B cell (primary cell): Measurements from ENCODE around the gene AURKAIP1. TPM values are rescaled to one million over a fixed set of nuclear protein-coding genes. Genes with fewer than 3 reads are reported as not detected.

Experiments used
- ATAC-seq: fragments of 200-7000 bp; cut with Tn5 transposase; one replicate; pipeline ENCODE4 v1.10.0; 2021; ENCODE audit warnings: low read depth, mild to moderate bottlenecking, moderate number of reproducible peaks, moderate library complexity
- CTCF ChIA-PET: fragments of 350-600 bp; sonication (Branson Sonifier 250); formaldehyde crosslinking; loops from one replicate; lab custom pipeline; 2021; ENCODE audit warnings: antibody characterized with exemption, inconsistent platforms; lab: Charles Lee
- POLR2A ChIA-PET: fragments of 350-600 bp; sonication (Branson Sonifier 250); formaldehyde crosslinking; loops from one replicate; lab custom pipeline; 2021; ENCODE audit warnings: antibody characterized with exemption; lab: Charles Lee
- DNase-seq: peaks from one replicate; pipeline ENCODE4 v3.0.0; 2013
- H2AFZ ChIP-seq: 2 replicates; pipeline ENCODE4 v1.6.1; 2012; ENCODE audit warnings: mild to moderate bottlenecking, low read depth, low read length; ENCODE audit not compliant: insufficient read depth, poor library complexity, severe bottlenecking
- H3K27ac ChIP-seq, 2 donors: 1 replicate in 1 of 2; 2 replicates in 1 of 2; pipeline ENCODE4 v1.5.1; 2012 to 2013; ENCODE audit warnings: low read length in 2 of 2, mild to moderate bottlenecking in 2 of 2, moderate library complexity in 1 of 2
- H3K27me3 ChIP-seq, 4 experiments: fragments of 200-600 bp in 1 of 4; sonication (generic) in 1 of 4; replicated peaks in 1 of 4; 1 replicate in 2 of 4; 2 replicates in 2 of 4; pipeline versions ENCODE4 v1.6.1 to v1.7.0; 2013 to 2016; ENCODE audit warnings: low read length in 3 of 4, mild to moderate bottlenecking in 2 of 4, mixed read lengths in 1 of 4, moderate library complexity in 1 of 4; ENCODE audit not compliant: insufficient read depth in 4 of 4, control insufficient read depth in 3 of 4; ENCODE audit errors: control extremely low read depth in 1 of 4
- H3K36me3 ChIP-seq, 2 experiments: replicated peaks in 1 of 2; 1 replicate in 1 of 2; 2 replicates in 1 of 2; pipeline versions ENCODE4 v1.6.1 to v1.7.1; 2013; ENCODE audit warnings: low read length in 1 of 2; ENCODE audit not compliant: insufficient read depth in 2 of 2, control insufficient read depth in 1 of 2; ENCODE audit errors: control extremely low read depth in 1 of 2, extremely low read depth in 1 of 2
- H3K4me1 ChIP-seq, 2 donors: fragments of 200-600 bp in 1 of 2; sonication (generic) in 1 of 2; 1 replicate in 1 of 2; 2 replicates in 1 of 2; pipeline versions ENCODE4 v1.5.1 to v1.6.1; 2013 to 2017; ENCODE audit warnings: low read length in 2 of 2; ENCODE audit not compliant: control insufficient read depth in 2 of 2, insufficient read depth in 2 of 2
- H3K4me2 ChIP-seq: replicated peaks from 2 replicates; pipeline ENCODE3; 2012; ENCODE audit warnings: mild to moderate bottlenecking, low read depth, low read length; ENCODE audit not compliant: poor library complexity, severe bottlenecking
- H3K4me3 ChIP-seq, 5 experiments: fragments of 200-600 bp in 1 of 5; sonication (generic) in 1 of 5; 1 replicate in 3 of 5; 2 replicates in 2 of 5; pipeline versions ENCODE4 v1.5.1 to v1.7.0; 2011 to 2016; ENCODE audit warnings: low read length in 4 of 5, mild to moderate bottlenecking in 4 of 5, low read depth in 2 of 5, control low read depth in 1 of 5, moderate library complexity in 1 of 5; ENCODE audit not compliant: insufficient read depth in 1 of 5; ENCODE audit errors: control extremely low read depth in 1 of 5, extremely low read depth in 1 of 5
- H3K79me2 ChIP-seq: fragments of 200-600 bp; sonication (generic); one replicate; pipeline ENCODE4 v1.6.0; 2016; ENCODE audit warnings: low read length; ENCODE audit not compliant: control insufficient read depth, insufficient read depth
- H3K9ac ChIP-seq: fragments of 200-600 bp; sonication (generic); 2 replicates; pipeline ENCODE4 v1.6.1; 2017; ENCODE audit warnings: mild to moderate bottlenecking, low read length, moderate library complexity
- H3K9me3 ChIP-seq, 3 donors: one replicate each; pipeline versions ENCODE4 v1.6.1 to v1.7.1; 2013; ENCODE audit warnings: low read length in 2 of 3; ENCODE audit not compliant: control insufficient read depth in 2 of 3, insufficient read depth in 1 of 3; ENCODE audit errors: control extremely low read depth in 1 of 3
- H4K20me1 ChIP-seq: 2 replicates; pipeline ENCODE4 v1.6.0; 2012; ENCODE audit warnings: mild to moderate bottlenecking, low read length; ENCODE audit not compliant: insufficient read depth, control insufficient read depth, poor library complexity, severe bottlenecking
- H3K27ac Mint-ChIP-seq: one replicate; pipeline ENCODE4 v1.8.0; 2021; ENCODE audit warnings: mixed read lengths
- H3K27me3 Mint-ChIP-seq: one replicate; pipeline ENCODE4 v1.8.0; 2021; ENCODE audit warnings: mixed read lengths
- H3K4me1 Mint-ChIP-seq: one replicate; pipeline ENCODE4 v1.8.0; 2021; ENCODE audit warnings: mixed read lengths
- H3K4me3 Mint-ChIP-seq: one replicate; pipeline ENCODE4 v1.8.0; 2021; ENCODE audit warnings: mixed read lengths
- H3K9me3 Mint-ChIP-seq: one replicate; pipeline ENCODE4 v1.8.0; 2022; ENCODE audit warnings: mixed read lengths; ENCODE audit not compliant: insufficient read depth
- CTCF ChIP-seq: fragments of 200-600 bp; IDR thresholded peaks from one replicate; pipeline ENCODE4 v1.8.0; 2022; ENCODE audit warnings: antibody characterized with exemption, mild to moderate bottlenecking
- EZH2 ChIP-seq: IDR thresholded peaks from 2 replicates; pipeline ENCODE4 v1.6.1; 2012; ENCODE audit warnings: borderline replicate concordance, low read depth, mild to moderate bottlenecking, moderate library complexity, low read length; ENCODE audit not compliant: insufficient read depth, poor library complexity, severe bottlenecking
- WGBS: methylation state at CpG from one replicate; pipeline ENCODE4 v1.1.5; 2013; ENCODE audit warnings: missing lambda C conversion rate; ENCODE audit not compliant: insufficient coverage; 5-methylcytosine and 5-hydroxymethylcytosine counted together
- intact Hi-C: fragments of 100-400 bp; cut with micrococcal nuclease; formaldehyde crosslinking; loops from one replicate; pipeline ENCODE4 v1.10.0; 2022
- polyA plus RNA-seq: library from polyadenylated mRNA; depleted of rRNA; stranded (reverse); fragments of >200 nt; gene quantifications from 2 replicates; pipeline ENCODE4 v1.2.3, GENCODE V29; 2012
- total RNA-seq, 2 donors: library from RNA; stranded (reverse); fragments of 120-200 nt in 1 of 2; gene quantifications; 1 replicate in 1 of 2; 2 replicates in 1 of 2; pipeline versions ENCODE4 v1.2.3 to v1.2.4, GENCODE V29; 2013 to 2022

Gene AURKAIP1
- total and polyA plus RNA-seq, 2 donors (not counting 1 experiment from before 2014, with no cell fraction given), result 61.1 to 61.7 TPM

- under 1% methylated on average over 113 of the region's 122 CpGs for WGBS
- ATAC-seq (peak; percentile 81), DNase-seq (peak; percentile 88)
- Mint-ChIP-seq H3K4me1 (peaks cover 31% of the 10 kb centered on the region), H3K4me3 (peak within 1 kb of the TSS; percentile 83), H3K9me3 (no peaks in the 10 kb centered on the region), H3K27ac (peak within 1 kb of the TSS; percentile 56), H3K27me3 (peaks cover 12% of the 10 kb centered on the region)
- H4K20me1 ChIP-seq, result peaks cover 36% of the 10 kb centered on the region
- peak within 1 kb of the TSS; percentile 34 to 81 (median 64) for H3K4me3 ChIP-seq
- POLR2A ChIA-PET, result no interaction called here
- H2AFZ ChIP-seq, result peak within 1 kb of the TSS; percentile 88
- H3K27ac ChIP-seq, result peak within 1 kb of the TSS in 1 of 2 donors; percentile 73
- H3K9ac ChIP-seq, result peak within 1 kb of the TSS; percentile 75
- H3K4me1 ChIP-seq, result peaks cover 30 to 44% of the 10 kb centered on the region in 2 donors
- intact Hi-C loops, result loop anchor here (1.0 kb wide), 2 partner anchors 25 to 26 kb away; partner anchors contain the start of genes AURKAIP1, CPTP and INTS11
- peak within 1 kb of the TSS; percentile 96 for H3K4me2 ChIP-seq
- H3K36me3 ChIP-seq, result no peaks in the 10 kb centered on the region
- no peak for TF ChIP-seq EZH2
- TF ChIP-seq CTCF, result peak; percentile 46
- H3K27me3 ChIP-seq, result peaks cover 0 to 31% (median 10%) of the 10 kb centered on the region in 4 experiments
- H3K79me2 ChIP-seq, result peaks cover 34% of the 10 kb centered on the region
- H3K9me3 ChIP-seq, result peaks cover 0 to 7% (median 0%) of the 10 kb centered on the region in 3 donors
- CTCF ChIA-PET, result no interaction called here
These were observed 25.6 kb downstream of the AURKAIP1 start, which contains the start of gene DVL1 for GRCh38 chr1:1349256-1350012. DVL1 (minus strand) TSS chr1:1349418; CDS start chr1:1349065, 353 bp downstream.
